WTC11 (cell line): Measurements from ENCODE around the gene HRC. TPM values are rescaled to one million over a fixed set of nuclear protein-coding genes. Genes with fewer than 3 reads are reported as not detected.
A peak's percentile ranks its signal among the peaks of the same experiment; 100 is the strongest.

Experiments
- ATAC-seq: fragments of 200-7000 bp; cut with Tn5 transposase; 2 replicates; pipeline ENCODE4 v1.10.0; 2021; ENCODE audit warnings: mild to moderate bottlenecking, moderate library complexity
- CTCF ChIA-PET: fragments of 300-600 bp; sonication (Branson Sonifier 250); formaldehyde crosslinking; loops from one replicate; lab custom pipeline; 2021; ENCODE audit warnings: antibody characterized with exemption; lab: Charles Lee
- POLR2A ChIA-PET: fragments of 350-600 bp; sonication (Branson Sonifier 250); formaldehyde crosslinking; loops from one replicate; lab custom pipeline; 2021; ENCODE audit warnings: antibody characterized with exemption; lab: Charles Lee
- DNase-seq: peaks from one replicate; pipeline ENCODE4 v3.0.0; 2021; ENCODE audit warnings: low spot score
- H3K27ac Mint-ChIP-seq: 2 replicates; pipeline ENCODE4 v1.8.0; 2021; ENCODE audit warnings: mixed read lengths
- H3K27me3 Mint-ChIP-seq: 2 replicates; pipeline ENCODE4 v1.8.0; 2021; ENCODE audit warnings: low read depth, mild to moderate bottlenecking, moderate library complexity, mixed read lengths
- H3K36me3 Mint-ChIP-seq: 2 replicates; pipeline ENCODE4 v1.8.0; 2021; ENCODE audit warnings: mixed read lengths
- H3K4me1 Mint-ChIP-seq: 2 replicates; pipeline ENCODE4 v1.8.0; 2022; ENCODE audit warnings: mixed read lengths
- H3K4me3 Mint-ChIP-seq: 2 replicates; pipeline ENCODE4 v1.8.0; 2021; ENCODE audit warnings: mild to moderate bottlenecking, moderate library complexity, mixed read lengths
- H3K9me3 Mint-ChIP-seq: 2 replicates; pipeline ENCODE4 v1.8.0; 2021; ENCODE audit warnings: mixed read lengths
- ELF4 ChIP-seq: sonication (generic); formaldehyde crosslinking; IDR thresholded peaks from 2 replicates; pipeline ENCODE4 v1.8.1; 2022; ENCODE audit warnings: low read depth, mild to moderate bottlenecking, moderate library complexity, missing genetic modification reagents
- FOXK1 ChIP-seq: sonication (generic); formaldehyde crosslinking; IDR thresholded peaks from 2 replicates; pipeline ENCODE4 v1.8.0; 2022; ENCODE audit warnings: mild to moderate bottlenecking, moderate library complexity, missing genetic modification reagents
- MYBL2 ChIP-seq: sonication (generic); formaldehyde crosslinking; IDR thresholded peaks from 2 replicates; pipeline ENCODE4 v1.8.1; 2023; ENCODE audit warnings: mild to moderate bottlenecking, moderate library complexity, missing genetic modification reagents
- NR1H2 ChIP-seq: sonication (generic); formaldehyde crosslinking; IDR thresholded peaks from 2 replicates; pipeline ENCODE4 v1.9.0; 2021; ENCODE audit warnings: mild to moderate bottlenecking, moderate library complexity, missing genetic modification reagents
- OVOL2 ChIP-seq: fragments of 250-450 bp; sonication (Bioruptor Pico); IDR thresholded peaks from 2 replicates; pipeline ENCODE4 v1.9.0; 2021; ENCODE audit warnings: mild to moderate bottlenecking, borderline replicate concordance
- SOX15 ChIP-seq: fragments of 250-450 bp; sonication (Bioruptor Pico); IDR thresholded peaks from 2 replicates; pipeline ENCODE4 v1.9.0; 2021; ENCODE audit warnings: mild to moderate bottlenecking
- TCF7 ChIP-seq: sonication (generic); formaldehyde crosslinking; IDR thresholded peaks from 2 replicates; pipeline ENCODE4 v1.8.0; 2022; ENCODE audit warnings: mild to moderate bottlenecking, low read depth, missing genetic modification reagents, moderate library complexity
- ZBTB21 ChIP-seq: sonication (generic); formaldehyde crosslinking; IDR thresholded peaks from 2 replicates; pipeline ENCODE4 v1.8.1; 2023; ENCODE audit warnings: mild to moderate bottlenecking, missing genetic modification reagents, borderline replicate concordance
- ZNF219 ChIP-seq: sonication (generic); formaldehyde crosslinking; IDR thresholded peaks from 2 replicates; pipeline ENCODE4 v1.8.0; 2023; ENCODE audit warnings: missing genetic modification reagents, mild to moderate bottlenecking, borderline replicate concordance
- ZNF317 ChIP-seq: sonication (generic); formaldehyde crosslinking; IDR thresholded peaks from 2 replicates; pipeline ENCODE4 v1.8.1; 2023; ENCODE audit warnings: low read depth, mild to moderate bottlenecking, moderate library complexity, missing genetic modification reagents, borderline replicate concordance
- ZNF671 ChIP-seq: fragments of 250-450 bp; sonication (Bioruptor Pico); IDR thresholded peaks from 2 replicates; pipeline ENCODE4 v1.8.0; 2021; ENCODE audit warnings: mild to moderate bottlenecking
- total RNA-seq: library from RNA; stranded (reverse); gene quantifications from 3 replicates; pipeline ENCODE4 v1.2.3, GENCODE V29; 2021
- TF ChIP-seq, protein P1 (sequence below): sonication (generic); formaldehyde crosslinking; IDR thresholded peaks from 2 replicates; pipeline ENCODE4 v1.8.0; 2022; ENCODE audit warnings: missing genetic modification reagents
- TF ChIP-seq, protein P2 (sequence below): sonication (generic); formaldehyde crosslinking; conservative IDR thresholded peaks from 2 replicates; pipeline ENCODE4 v1.8.1; 2022; ENCODE audit warnings: mild to moderate bottlenecking, missing genetic modification reagents
- TF ChIP-seq, protein P3 (sequence below): sonication (generic); formaldehyde crosslinking; IDR thresholded peaks from 2 replicates; pipeline ENCODE4 v1.8.1; 2023; ENCODE audit warnings: mild to moderate bottlenecking, missing genetic modification reagents, moderate library complexity
- TF ChIP-seq, protein P4 (sequence below): sonication (generic); formaldehyde crosslinking; IDR thresholded peaks from 2 replicates; pipeline ENCODE4 v1.8.1; 2023; ENCODE audit warnings: mild to moderate bottlenecking, missing genetic modification reagents, moderate library complexity
- TF ChIP-seq, protein P5 (sequence below): fragments of 250-450 bp; sonication (Bioruptor Pico); IDR thresholded peaks from 2 replicates; pipeline ENCODE4 v1.9.0; 2021; ENCODE audit warnings: moderate library complexity, mild to moderate bottlenecking, inconsistent platforms, borderline replicate concordance
- TF ChIP-seq, protein P6 (sequence below): sonication (generic); formaldehyde crosslinking; IDR thresholded peaks from 2 replicates; pipeline ENCODE4 v1.8.1; 2023; ENCODE audit warnings: mild to moderate bottlenecking, moderate library complexity, missing genetic modification reagents
- TF ChIP-seq, protein P7 (sequence below): sonication (generic); formaldehyde crosslinking; IDR thresholded peaks from 2 replicates; pipeline ENCODE4 v1.8.1; 2023; ENCODE audit warnings: mild to moderate bottlenecking, missing genetic modification reagents
- TF ChIP-seq, protein P8 (sequence below): sonication (generic); formaldehyde crosslinking; IDR thresholded peaks from 2 replicates; pipeline ENCODE4 v1.8.1; 2022; ENCODE audit warnings: low read depth, mild to moderate bottlenecking, moderate library complexity, missing genetic modification reagents, borderline replicate concordance
- TF ChIP-seq, protein P9 (sequence below): sonication (generic); formaldehyde crosslinking; IDR thresholded peaks from 2 replicates; pipeline ENCODE4 v1.8.0; 2022; ENCODE audit warnings: mild to moderate bottlenecking, missing genetic modification reagents

Gene HRC
- total RNA-seq, 1 experiment from 2014 or later, result 1.9 TPM

DNA sequence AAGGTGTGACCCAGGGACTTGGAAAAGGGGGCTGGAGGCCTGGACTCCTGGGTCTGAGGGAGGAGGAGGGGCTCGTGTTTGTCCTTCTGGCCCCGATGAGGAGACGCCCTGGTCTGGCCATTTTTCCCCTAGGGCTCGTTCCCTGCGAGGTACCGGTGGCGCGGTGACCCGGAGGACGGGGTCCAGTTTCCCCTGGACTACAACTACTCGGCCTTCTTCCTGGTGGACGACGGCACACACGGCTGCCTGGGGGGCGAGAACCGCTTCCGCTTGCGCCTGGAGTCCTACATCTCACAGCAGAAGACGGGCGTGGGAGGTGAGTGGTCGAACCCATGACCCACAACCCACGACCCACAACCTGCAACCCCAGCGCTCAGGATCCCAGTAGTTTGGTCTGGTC lies 13.2 kb upstream of the HRC start (continued):
- TF ChIP-seq ELF4 (CRISPR knock-in tag), result no peak
- no peak for TF ChIP-seq ZNF317 (CRISPR knock-in tag)

DNA sequence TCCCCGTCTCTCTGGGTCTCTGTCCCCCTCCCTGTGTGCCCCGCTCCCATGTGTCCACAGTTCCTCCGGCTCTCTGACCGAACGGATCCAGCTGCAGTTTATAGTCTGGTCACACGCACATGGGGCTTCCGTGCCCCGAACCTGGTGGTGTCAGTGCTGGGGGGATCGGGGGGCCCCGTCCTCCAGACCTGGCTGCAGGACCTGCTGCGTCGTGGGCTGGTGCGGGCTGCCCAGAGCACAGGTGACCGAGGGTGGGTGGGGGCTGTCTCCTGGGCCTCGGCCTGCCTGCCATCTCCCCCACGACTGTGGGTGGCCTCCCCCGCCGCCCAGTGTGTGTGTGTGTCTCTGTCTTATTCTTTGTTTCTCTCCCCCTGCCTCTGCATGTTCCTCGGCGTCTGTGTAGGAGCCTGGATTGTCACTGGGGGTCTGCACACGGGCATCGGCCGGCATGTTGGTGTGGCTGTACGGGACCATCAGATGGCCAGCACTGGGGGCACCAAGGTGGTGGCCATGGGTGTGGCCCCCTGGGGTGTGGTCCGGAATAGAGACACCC lies 12.7 kb upstream of the HRC start:
- H3K27ac Mint-ChIP-seq, result no peak overlapping the region
- H3K36me3 Mint-ChIP-seq, result 0 out of 2 replicates have a peak, but pooled peaks cover 3% of the 10 kb centered on the region
- no peak for ATAC-seq
- ChIA-PET POLR2A (no interaction called here), CTCF (no interaction called here)
- peaks cover 8% of the 10 kb centered on the region for H3K27me3 Mint-ChIP-seq
- H3K4me3 Mint-ChIP-seq, result no peak overlapping the region
- no peak for DNase-seq
- peaks cover 6% of the 10 kb centered on the region for H3K4me1 Mint-ChIP-seq
- TF ChIP-seq, protein P1, sequence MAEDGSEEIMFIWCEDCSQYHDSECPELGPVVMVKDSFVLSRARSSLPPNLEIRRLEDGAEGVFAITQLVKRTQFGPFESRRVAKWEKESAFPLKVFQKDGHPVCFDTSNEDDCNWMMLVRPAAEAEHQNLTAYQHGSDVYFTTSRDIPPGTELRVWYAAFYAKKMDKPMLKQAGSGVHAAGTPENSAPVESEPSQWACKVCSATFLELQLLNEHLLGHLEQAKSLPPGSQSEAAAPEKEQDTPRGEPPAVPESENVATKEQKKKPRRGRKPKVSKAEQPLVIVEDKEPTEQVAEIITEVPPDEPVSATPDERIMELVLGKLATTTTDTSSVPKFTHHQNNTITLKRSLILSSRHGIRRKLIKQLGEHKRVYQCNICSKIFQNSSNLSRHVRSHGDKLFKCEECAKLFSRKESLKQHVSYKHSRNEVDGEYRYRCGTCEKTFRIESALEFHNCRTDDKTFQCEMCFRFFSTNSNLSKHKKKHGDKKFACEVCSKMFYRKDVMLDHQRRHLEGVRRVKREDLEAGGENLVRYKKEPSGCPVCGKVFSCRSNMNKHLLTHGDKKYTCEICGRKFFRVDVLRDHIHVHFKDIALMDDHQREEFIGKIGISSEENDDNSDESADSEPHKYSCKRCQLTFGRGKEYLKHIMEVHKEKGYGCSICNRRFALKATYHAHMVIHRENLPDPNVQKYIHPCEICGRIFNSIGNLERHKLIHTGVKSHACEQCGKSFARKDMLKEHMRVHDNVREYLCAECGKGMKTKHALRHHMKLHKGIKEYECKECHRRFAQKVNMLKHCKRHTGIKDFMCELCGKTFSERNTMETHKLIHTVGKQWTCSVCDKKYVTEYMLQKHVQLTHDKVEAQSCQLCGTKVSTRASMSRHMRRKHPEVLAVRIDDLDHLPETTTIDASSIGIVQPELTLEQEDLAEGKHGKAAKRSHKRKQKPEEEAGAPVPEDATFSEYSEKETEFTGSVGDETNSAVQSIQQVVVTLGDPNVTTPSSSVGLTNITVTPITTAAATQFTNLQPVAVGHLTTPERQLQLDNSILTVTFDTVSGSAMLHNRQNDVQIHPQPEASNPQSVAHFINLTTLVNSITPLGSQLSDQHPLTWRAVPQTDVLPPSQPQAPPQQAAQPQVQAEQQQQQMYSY (CRISPR knock-in tag), result no peak
- TF ChIP-seq NR1H2 (CRISPR knock-in tag) (no peak), SOX15 (CRISPR knock-in tag) (no peak), ZNF317 (CRISPR knock-in tag) (no peak), ZNF219 (CRISPR knock-in tag) (no peak)
- TF ChIP-seq, protein P2, sequence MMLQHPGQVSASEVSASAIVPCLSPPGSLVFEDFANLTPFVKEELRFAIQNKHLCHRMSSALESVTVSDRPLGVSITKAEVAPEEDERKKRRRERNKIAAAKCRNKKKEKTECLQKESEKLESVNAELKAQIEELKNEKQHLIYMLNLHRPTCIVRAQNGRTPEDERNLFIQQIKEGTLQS (CRISPR knock-in tag), result no peak
- TF ChIP-seq, protein P3, sequence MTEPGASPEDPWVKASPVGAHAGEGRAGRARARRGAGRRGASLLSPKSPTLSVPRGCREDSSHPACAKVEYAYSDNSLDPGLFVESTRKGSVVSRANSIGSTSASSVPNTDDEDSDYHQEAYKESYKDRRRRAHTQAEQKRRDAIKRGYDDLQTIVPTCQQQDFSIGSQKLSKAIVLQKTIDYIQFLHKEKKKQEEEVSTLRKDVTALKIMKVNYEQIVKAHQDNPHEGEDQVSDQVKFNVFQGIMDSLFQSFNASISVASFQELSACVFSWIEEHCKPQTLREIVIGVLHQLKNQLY, result no peak
- TF ChIP-seq, protein P4, sequence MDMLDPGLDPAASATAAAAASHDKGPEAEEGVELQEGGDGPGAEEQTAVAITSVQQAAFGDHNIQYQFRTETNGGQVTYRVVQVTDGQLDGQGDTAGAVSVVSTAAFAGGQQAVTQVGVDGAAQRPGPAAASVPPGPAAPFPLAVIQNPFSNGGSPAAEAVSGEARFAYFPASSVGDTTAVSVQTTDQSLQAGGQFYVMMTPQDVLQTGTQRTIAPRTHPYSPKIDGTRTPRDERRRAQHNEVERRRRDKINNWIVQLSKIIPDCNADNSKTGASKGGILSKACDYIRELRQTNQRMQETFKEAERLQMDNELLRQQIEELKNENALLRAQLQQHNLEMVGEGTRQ, result no peak
- TF ChIP-seq, protein P5, sequence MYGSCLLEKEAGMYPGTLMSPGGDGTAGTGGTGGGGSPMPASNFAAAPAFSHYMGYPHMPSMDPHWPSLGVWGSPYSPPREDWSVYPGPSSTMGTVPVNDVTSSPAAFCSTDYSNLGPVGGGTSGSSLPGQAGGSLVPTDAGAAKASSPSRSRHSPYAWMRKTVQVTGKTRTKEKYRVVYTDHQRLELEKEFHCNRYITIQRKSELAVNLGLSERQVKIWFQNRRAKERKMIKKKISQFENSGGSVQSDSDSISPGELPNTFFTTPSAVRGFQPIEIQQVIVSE (CRISPR knock-in tag), result no peak
- H3K9me3 Mint-ChIP-seq, result no peaks in the 10 kb centered on the region

DNA sequence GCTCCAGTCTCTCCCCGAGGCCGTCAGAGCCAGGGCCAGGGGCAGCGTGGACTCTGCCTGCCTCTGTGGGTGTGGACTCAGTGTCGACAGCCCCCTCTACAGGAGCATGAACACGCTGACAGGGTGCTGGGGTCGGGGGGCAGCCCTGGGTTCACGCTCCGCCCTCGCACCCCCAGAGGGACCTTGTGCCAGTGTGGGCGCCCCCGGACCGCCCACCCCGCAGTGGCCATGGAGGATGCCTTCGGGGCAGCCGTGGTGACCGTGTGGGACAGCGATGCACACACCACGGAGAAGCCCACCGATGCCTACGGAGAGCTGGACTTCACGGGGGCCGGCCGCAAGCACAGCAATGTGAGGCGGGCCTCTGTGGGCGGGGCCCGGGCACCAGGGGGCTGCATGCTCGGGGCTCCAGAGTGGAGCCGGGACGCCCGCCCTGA lies 10.7 kb upstream of the HRC start:
- peaks cover 8% of the 10 kb centered on the region for H3K27me3 Mint-ChIP-seq
- H3K4me3 Mint-ChIP-seq, result 0 out of 2 replicates have a peak overlapping the region, but pooled peaks have one; percentile 18
- no peak overlapping the region for H3K27ac Mint-ChIP-seq
- DNase-seq, result peak; percentile 39
- CTCF ChIA-PET, result interaction anchor here (0.6 to 3.3 kb wide), 10 partner anchors 10 to 172 kb away, joined by 3 to 21 read pairs (median 4); partner anchors contain the start of genes HRC, LIN7B and RUVBL2
- H3K9me3 Mint-ChIP-seq, result no peaks in the 10 kb centered on the region
- POLR2A ChIA-PET, result no interaction called here
- TF ChIP-seq ZNF671 (CRISPR knock-in tag) (no peak), MYBL2 (CRISPR knock-in tag) (no peak), OVOL2 (CRISPR knock-in tag) (no peak), NR1H2 (CRISPR knock-in tag) (no peak), ZBTB21 (no peak), TCF7 (CRISPR knock-in tag) (no peak), FOXK1 (no peak)
- TF ChIP-seq, protein P6, sequence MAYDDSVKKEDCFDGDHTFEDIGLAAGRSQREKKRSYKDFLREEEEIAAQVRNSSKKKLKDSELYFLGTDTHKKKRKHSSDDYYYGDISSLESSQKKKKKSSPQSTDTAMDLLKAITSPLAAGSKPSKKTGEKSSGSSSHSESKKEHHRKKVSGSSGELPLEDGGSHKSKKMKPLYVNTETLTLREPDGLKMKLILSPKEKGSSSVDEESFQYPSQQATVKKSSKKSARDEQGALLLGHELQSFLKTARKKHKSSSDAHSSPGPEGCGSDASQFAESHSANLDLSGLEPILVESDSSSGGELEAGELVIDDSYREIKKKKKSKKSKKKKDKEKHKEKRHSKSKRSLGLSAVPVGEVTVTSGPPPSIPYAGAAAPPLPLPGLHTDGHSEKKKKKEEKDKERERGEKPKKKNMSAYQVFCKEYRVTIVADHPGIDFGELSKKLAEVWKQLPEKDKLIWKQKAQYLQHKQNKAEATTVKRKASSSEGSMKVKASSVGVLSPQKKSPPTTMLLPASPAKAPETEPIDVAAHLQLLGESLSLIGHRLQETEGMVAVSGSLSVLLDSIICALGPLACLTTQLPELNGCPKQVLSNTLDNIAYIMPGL (CRISPR knock-in tag), result peak; percentile 35; the same call in 1 of the 2 replicates
- TF ChIP-seq, protein P7, sequence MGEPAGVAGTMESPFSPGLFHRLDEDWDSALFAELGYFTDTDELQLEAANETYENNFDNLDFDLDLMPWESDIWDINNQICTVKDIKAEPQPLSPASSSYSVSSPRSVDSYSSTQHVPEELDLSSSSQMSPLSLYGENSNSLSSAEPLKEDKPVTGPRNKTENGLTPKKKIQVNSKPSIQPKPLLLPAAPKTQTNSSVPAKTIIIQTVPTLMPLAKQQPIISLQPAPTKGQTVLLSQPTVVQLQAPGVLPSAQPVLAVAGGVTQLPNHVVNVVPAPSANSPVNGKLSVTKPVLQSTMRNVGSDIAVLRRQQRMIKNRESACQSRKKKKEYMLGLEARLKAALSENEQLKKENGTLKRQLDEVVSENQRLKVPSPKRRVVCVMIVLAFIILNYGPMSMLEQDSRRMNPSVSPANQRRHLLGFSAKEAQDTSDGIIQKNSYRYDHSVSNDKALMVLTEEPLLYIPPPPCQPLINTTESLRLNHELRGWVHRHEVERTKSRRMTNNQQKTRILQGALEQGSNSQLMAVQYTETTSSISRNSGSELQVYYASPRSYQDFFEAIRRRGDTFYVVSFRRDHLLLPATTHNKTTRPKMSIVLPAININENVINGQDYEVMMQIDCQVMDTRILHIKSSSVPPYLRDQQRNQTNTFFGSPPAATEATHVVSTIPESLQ (CRISPR knock-in tag), result no peak
- TF ChIP-seq, protein P8, sequence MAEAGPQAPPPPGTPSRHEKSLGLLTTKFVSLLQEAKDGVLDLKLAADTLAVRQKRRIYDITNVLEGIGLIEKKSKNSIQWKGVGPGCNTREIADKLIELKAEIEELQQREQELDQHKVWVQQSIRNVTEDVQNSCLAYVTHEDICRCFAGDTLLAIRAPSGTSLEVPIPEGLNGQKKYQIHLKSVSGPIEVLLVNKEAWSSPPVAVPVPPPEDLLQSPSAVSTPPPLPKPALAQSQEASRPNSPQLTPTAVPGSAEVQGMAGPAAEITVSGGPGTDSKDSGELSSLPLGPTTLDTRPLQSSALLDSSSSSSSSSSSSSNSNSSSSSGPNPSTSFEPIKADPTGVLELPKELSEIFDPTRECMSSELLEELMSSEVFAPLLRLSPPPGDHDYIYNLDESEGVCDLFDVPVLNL (CRISPR knock-in tag), result no peak
- TF ChIP-seq, protein P9, sequence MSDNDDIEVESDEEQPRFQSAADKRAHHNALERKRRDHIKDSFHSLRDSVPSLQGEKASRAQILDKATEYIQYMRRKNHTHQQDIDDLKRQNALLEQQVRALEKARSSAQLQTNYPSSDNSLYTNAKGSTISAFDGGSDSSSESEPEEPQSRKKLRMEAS (CRISPR knock-in tag), result peak; percentile 40; the same call in 1 of the 2 replicates
- H3K4me1 Mint-ChIP-seq, result peaks cover 6% of the 10 kb centered on the region
- ATAC-seq, result peak; percentile 94
- no peaks in the 10 kb centered on the region for H3K36me3 Mint-ChIP-seq
